NCI-H82 treated with DMSO at 0.1 percent for 48 hours (cell line): ENCODE results near the gene IGLL5.
"Not testable (repeated sequence)": the region's sequence is repeated elsewhere in the genome, so short reads cannot be mapped to it uniquely, and the experiment has no call there.

ENCODE experiments used
- DNase-seq: peaks from one replicate; lab custom pipeline; 2025; ENCODE audit not compliant: unreplicated experiment; lab: John Stamatoyannopoulos, UW

The IGLL5 gene

GRCh38 chr22:22912988-22913253 is 25.3 kb downstream of the IGLL5 start:
- DNase-seq, result no peak

DNA sequence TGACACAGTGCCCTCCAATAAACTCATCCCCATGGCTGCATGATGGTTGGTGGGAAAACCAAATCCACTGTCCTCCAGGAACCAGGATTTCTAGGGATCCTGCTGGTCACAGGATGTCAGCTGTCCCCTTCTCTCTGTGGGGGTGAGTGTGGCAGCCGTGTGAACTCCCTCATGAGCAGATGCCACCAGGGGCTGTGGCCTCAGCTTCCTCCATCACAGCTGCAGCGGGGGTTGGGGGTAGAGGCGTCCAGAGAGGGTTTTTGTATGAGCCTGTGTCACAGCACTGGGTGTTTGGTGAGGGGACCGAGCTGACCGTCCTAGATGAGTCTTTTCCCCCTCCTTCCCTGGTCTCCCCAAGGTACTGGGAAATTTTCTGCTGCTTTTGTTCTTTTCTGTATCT is 26.4 kb downstream of the IGLL5 start:
- no peak for DNase-seq

GRCh38 chr22:22914726-22915669 is 27.4 kb downstream of the IGLL5 start:
- no peak for DNase-seq

GRCh38 chr22:22915670-22916035 is 28.0 kb downstream of the IGLL5 start:
- DNase-seq, result no peak

GRCh38 chr22:22916215-22916951 is 28.8 kb downstream of the IGLL5 start:
- DNase-seq, result no peak

GRCh38 chr22:22916952-22917290 is 29.3 kb downstream of the IGLL5 start:
- no peak for DNase-seq

DNA sequence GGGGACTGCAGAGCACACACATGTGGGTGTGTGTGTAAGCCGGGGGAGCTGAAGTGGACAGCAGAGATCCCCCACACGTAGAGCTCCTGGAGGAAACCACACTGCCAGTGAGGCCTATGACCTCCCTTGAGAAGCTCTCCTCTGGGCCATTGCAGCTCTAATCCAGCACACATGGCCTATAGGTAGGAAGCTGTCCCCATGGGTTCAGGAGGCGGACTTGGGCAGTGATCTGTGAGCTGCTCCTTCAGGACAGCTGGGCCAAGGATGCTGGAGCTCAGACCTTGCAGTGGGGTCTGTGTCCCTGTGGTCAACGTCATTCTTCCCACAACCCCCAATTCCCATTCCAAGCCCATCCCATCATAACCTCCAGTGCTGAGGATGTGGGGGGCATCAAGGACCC is 29.8 kb downstream of the IGLL5 start:
- no peak for DNase-seq

DNA sequence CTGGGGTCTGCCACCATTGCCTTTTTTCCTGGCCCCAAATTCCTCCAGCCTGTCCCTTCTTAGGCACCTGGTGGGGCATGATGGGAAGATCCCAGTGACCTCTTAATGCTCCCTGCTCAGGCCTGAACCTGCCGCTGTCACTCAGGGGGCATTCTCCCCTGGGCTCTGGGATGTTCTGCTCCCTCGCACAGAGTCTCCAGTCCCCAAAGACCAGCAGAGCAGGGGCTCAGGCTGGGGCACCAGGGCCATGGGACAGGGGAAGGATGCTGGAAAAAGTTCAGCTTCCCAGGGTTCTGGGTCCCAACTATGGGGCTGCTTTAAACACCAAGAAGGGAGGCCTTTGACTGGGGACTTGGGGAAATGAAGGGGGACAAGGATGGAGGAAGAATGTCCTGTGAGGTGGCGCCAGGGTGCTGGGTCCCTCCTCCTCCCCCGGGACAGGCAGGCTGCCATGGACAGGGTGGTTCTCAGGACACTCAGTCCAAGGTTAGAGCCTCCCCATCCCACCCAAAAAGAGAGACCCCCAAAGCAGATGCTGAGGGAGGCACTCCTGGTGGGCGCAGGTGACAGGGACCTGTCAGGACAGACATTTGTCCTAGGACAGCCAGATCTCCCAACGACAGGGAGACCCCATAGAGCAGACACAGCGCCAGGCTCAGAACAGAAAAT is 30.8 kb downstream of the IGLL5 start:
- no peak for DNase-seq

- DNase-seq, result no peak
Observed at GRCh38 chr22:22919041-22919440, 31.4 kb downstream of the IGLL5 start.

DNA sequence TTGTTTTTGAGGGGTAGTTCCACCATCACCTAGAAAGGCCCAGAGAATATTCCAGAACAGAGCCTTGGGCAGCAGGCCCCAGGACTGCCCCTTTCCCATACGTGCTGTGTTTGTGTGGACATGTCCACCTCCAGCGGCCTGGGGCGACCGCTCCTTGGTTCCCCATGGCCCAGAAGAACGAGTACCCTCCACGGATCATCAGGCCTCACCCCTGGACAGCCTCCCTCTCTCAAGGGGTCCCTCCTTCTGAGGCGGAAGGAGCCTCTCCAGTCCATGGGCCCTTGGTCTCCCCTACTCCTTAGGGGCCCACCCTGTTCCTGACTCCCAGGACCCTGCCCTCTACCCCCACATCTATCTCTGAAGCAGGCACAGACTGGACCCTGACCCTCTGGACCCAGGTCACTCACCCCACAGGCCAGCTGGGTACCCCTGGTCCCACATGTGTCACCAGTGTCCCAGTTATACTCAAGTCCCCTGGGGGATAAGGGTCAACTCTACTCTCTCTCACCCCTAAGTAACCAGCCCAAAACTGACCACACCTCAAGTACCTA is 32.6 kb downstream of the IGLL5 start:
- no peak for DNase-seq

- DNase-seq, result no peak
Observed at GRCh38 chr22:22920910-22921550, 33.4 kb downstream of the IGLL5 start.

GRCh38 chr22:22921575-22921974 is 34.0 kb downstream of the IGLL5 start:
- DNase-seq, result no peak

DNA sequence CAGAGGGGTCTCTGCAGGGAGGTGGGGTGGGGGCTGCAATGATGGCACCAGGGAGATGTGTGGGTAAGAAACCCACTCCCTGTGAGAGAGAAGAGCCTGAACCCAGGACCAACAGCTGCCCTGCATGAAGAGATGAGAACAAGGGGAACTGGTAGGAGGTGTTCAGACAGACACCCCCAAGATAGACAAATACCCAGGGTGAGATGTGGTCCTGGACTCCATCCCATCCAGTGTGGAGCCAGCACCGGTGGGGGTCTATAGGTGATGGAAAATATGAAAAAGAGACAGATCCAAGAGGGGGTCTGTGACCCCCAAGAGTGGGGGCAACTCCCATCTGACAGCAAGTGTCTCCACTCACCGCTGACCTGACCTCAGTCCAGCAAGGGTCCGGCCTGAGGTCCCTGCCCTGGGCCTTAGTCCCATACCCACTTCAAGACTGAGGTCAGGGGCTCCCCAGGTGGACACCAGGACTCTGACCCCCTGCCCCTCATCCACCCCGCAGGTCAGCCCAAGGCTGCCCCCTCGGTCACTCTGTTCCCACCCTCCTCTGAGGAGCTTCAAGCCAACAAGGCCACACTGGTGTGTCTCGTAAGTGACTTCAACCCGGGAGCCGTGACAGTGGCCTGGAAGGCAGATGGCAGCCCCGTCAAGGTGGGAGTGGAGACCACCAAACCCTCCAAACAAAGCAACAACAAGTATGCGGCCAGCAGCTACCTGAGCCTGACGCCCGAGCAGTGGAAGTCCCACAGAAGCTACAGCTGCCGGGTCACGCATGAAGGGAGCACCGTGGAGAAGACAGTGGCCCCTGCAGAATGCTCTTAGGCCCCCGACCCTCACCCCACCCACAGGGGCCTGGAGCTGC is 34.7 kb downstream of the IGLL5 start:
- DNase-seq, result not testable (repeated sequence)

GRCh38 chr22:22922954-22923319 is 35.3 kb downstream of the IGLL5 start:
- DNase-seq, result no peak

DNA sequence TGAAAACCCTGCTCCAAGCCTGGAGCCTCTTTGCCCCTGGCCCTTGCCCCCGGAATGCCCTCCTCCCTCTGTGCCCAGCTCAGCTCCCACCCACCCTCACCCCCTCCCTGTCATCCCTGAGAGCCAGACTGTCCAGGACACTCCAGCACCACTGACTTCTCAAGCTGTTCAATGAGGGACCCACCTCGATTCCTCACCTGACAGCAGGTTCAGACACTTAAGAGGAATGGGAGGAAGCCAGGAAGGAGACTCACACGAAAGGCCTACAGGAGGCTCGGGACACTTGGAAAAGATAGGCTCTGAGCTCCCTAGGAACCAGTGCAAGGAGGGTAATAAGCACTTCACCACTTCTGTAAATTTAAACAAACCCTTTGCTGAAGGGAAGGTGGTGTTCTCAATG is 35.8 kb downstream of the IGLL5 start:
- no peak for DNase-seq

GRCh38 chr22:22923930-22924329 is 36.3 kb downstream of the IGLL5 start:
- no peak for DNase-seq

- DNase-seq, result no peak
Observed at GRCh38 chr22:22924369-22925145, 36.9 kb downstream of the IGLL5 start.

- no peak for DNase-seq
Observed at GRCh38 chr22:22925146-22925804, 37.7 kb downstream of the IGLL5 start.

DNA sequence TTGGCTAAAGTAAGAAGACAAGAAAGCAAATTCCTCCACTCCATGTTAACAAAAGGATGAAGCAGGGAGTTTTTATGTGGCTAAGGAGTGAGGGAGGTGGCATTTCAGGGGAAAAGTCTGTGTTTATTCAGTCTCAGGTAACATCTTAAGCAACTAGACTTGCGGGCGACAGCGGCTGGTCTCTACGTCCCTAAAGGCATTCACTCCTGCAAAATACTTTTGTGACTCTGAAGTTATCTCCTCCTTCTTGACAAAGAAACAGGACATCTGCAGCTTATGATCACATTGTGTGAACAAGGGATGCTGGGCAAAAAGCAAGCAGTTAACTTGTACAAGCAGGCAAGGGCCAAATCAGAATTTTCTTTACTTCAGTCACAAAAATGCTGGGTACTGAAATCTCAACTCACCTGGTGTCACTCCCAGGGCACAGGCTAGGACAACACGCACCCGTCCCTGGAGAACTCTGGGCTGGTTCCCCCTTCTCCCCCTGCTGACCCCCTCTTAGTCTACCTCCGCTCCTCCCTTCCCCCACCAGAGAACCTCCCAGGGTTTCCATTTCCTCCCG is 38.3 kb downstream of the IGLL5 start:
- DNase-seq, result no peak
